K562 (cell line): ENCODE results near the gene KMO. TPM values are rescaled to one million over a fixed set of nuclear protein-coding genes. Genes with fewer than 3 reads are reported as not detected.

Experiments
- CBFA2T3 ChIP-seq: fragments of 450-650 bp; IDR thresholded peaks from 2 replicates; pipeline ENCODE4 v1.6.1; 2017
- CREM ChIP-seq: IDR thresholded peaks from 2 replicates; pipeline ENCODE4 v1.6.1; 2014; ENCODE audit warnings: antibody characterized with exemption, low read depth
- CXXC5 ChIP-seq: fragments of 250-450 bp; sonication (Bioruptor Pico); IDR thresholded peaks from 2 replicates; pipeline ENCODE4 v1.8.0; 2022; ENCODE audit warnings: inconsistent platforms, mild to moderate bottlenecking, moderate library complexity
- GABPB1 ChIP-seq: sonication (generic); formaldehyde crosslinking; IDR thresholded peaks from 2 replicates; pipeline ENCODE4 v1.8.0; 2022; ENCODE audit warnings: mild to moderate bottlenecking, missing genetic modification reagents
- KDM1A ChIP-seq, 2 experiments: fragments of 450-650 bp; IDR thresholded peaks; 2 replicates each; pipeline ENCODE4 v1.6.1; 2016; ENCODE audit warnings: mild to moderate bottlenecking in 2 of 2
- POLR2G ChIP-seq: fragments of 200-400 bp; formaldehyde crosslinking; IDR thresholded peaks from 2 replicates; pipeline ENCODE4 v1.6.1; 2017; ENCODE audit warnings: low read depth, mild to moderate bottlenecking, antibody characterized with exemption, low read length, moderate library complexity
- POU5F1 ChIP-seq: fragments of 150-350 bp; IDR thresholded peaks from 2 replicates; pipeline ENCODE4 v1.6.1; 2014; ENCODE audit warnings: borderline replicate concordance, low read length, low read depth, mild to moderate bottlenecking; ENCODE audit not compliant: partially characterized antibody
- USF2 ChIP-seq: sonication (generic); formaldehyde crosslinking; IDR thresholded peaks from 2 replicates; pipeline ENCODE4 v1.5.0; 2020; ENCODE audit warnings: missing genetic modification reagents
- ZFPM2 ChIP-seq: fragments of 250-450 bp; sonication (Bioruptor Pico); IDR thresholded peaks from 2 replicates; pipeline ENCODE4 v1.5.1; 2022; ENCODE audit warnings: mild to moderate bottlenecking
- ZNF174 ChIP-seq: fragments of 250-450 bp; sonication (Bioruptor Pico); IDR thresholded peaks from 2 replicates; pipeline ENCODE4 v1.4.0; 2020; ENCODE audit warnings: mild to moderate bottlenecking
- polyA plus RNA-seq, 8 experiments: library from polyadenylated mRNA; depleted of rRNA in 4 of 8; stranded (reverse) in 5 of 8; unstranded in 3 of 8; fragments of >200 nt; fragmentation: Nextera tagmentation in 2 of 8; fragmentation: Illumina TruSeq in 1 of 8; extraction: Ambion mirVana in 2 of 8; extraction: Trizol in 1 of 8; gene quantifications; 2 replicates each; pipeline versions ENCODE4 v1.2.1 to v1.2.3, GENCODE V29; 2011 to 2014; ENCODE audit warnings: inconsistent platforms in 1 of 8, missing spikeins in 1 of 8
- total RNA-seq, 7 experiments: library from RNA; depleted of rRNA in 6 of 7; stranded (reverse); fragments of >200 nt in 6 of 7; fragmentation: Illumina TruSeq in 2 of 7; extraction: Trizol in 2 of 7; gene quantifications; 2 replicates each; pipeline versions ENCODE4 v1.2.1 to v1.2.3, GENCODE V29; 2011 to 2021; ENCODE audit warnings: low replicate concordance in 1 of 7
- TF ChIP-seq, protein P1 (sequence below), 2 experiments: IDR thresholded peaks; 2 replicates each; pipeline ENCODE4 v1.6.1; 2011; ENCODE audit warnings: borderline replicate concordance in 1 of 2, control low read depth in 1 of 2, low read depth in 1 of 2, low read length in 1 of 2, mild to moderate bottlenecking in 1 of 2, mixed read lengths in 1 of 2, moderate library complexity in 1 of 2; ENCODE audit not compliant: insufficient read depth in 1 of 2, insufficient read length in 1 of 2, poor library complexity in 1 of 2, severe bottlenecking in 1 of 2; ENCODE audit errors: extremely low read depth in 1 of 2
- TF ChIP-seq, protein P2 (sequence below), 3 experiments: fragments of 200-800 bp in 1 of 3; fragments of 250-450 bp in 1 of 3; fragments of 450-650 bp in 1 of 3; sonication (Bioruptor Pico) in 1 of 3; sonication (Bioruptor generic) in 1 of 3; formaldehyde crosslinking in 1 of 3; IDR thresholded peaks; 2 replicates each; pipeline versions ENCODE4 v1.6.1 to v1.8.0; 2016 to 2022; ENCODE audit warnings: mild to moderate bottlenecking in 2 of 3, missing genetic modification characterization in 2 of 3, missing compliant biosample characterization in 1 of 3, moderate library complexity in 1 of 3
- TF ChIP-seq, protein P3 (sequence below): fragments of 450-650 bp; IDR thresholded peaks from 2 replicates; pipeline ENCODE4 v1.6.1; 2016; ENCODE audit warnings: mild to moderate bottlenecking
- TF ChIP-seq, protein P4 (sequence below): fragments of 450-650 bp; formaldehyde crosslinking; IDR thresholded peaks from 2 replicates; pipeline ENCODE4 v1.4.0; 2022; ENCODE audit warnings: mild to moderate bottlenecking, moderate library complexity
- TF ChIP-seq, protein P5 (sequence below), 2 experiments: fragments of 450-650 bp; IDR thresholded peaks; 2 replicates each; pipeline ENCODE4 v1.6.1; 2016

Gene KMO
- total and polyA plus RNA-seq, 9 of the 15 experiments (the other 6 are each of a cell fraction or from before 2014, with no cell fraction given) = 0.01 to 0.11 (median 0.01) TPM; not detected in 6

DNA sequence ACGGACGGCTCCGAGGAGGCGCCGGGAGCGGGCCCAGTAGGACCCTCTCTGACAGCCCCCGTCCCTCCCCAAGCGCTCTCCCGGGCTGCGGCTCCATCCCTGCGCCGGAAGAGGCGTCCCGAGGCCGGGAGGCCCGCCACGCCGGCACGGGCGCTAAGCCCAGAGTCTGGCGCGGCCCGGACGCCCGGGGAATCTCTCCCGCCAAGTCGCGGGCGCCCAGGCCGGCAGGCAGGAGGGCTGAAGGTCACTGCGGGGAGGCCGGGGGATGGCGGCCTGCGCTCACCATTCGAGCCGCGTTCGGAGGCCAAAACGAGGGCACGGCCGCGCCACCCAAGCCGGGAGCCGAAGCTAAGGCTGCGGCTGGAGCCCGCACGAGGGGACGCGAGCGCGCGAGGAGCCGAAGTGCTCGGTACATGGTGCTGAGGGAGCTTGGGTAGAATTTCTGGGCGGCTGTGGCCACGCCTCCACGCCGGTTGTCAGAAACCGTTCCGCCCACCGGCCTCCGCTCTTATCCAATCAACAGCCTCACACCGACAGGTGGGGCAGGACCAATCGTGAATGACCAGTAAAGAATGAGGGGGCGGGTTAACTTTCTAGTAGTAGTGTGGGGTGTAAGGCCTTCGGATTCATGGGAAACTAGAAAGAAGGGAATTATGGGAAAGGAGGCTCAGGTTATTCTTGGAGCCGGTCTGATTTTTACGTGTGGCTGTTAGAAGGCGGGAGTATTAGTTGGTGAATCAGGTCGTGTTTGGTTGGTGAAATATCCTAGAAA is 12.7 kb upstream of the KMO start, which contains the start of gene FH (continued):
- TF ChIP-seq, protein P1, sequence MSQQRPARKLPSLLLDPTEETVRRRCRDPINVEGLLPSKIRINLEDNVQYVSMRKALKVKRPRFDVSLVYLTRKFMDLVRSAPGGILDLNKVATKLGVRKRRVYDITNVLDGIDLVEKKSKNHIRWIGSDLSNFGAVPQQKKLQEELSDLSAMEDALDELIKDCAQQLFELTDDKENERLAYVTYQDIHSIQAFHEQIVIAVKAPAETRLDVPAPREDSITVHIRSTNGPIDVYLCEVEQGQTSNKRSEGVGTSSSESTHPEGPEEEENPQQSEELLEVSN (IDR thresholded peaks at IDR 0.05; ENCODE audit: borderline replicate concordance in 1 of 2, extremely low read depth in 1 of 2, insufficient read depth in 1 of 2, insufficient read length in 1 of 2, low read depth in 1 of 2, low read length in 1 of 2, poor library complexity in 1 of 2, severe bottlenecking in 1 of 2) = peak; percentile 81 to 87
- TF ChIP-seq, protein P2, sequence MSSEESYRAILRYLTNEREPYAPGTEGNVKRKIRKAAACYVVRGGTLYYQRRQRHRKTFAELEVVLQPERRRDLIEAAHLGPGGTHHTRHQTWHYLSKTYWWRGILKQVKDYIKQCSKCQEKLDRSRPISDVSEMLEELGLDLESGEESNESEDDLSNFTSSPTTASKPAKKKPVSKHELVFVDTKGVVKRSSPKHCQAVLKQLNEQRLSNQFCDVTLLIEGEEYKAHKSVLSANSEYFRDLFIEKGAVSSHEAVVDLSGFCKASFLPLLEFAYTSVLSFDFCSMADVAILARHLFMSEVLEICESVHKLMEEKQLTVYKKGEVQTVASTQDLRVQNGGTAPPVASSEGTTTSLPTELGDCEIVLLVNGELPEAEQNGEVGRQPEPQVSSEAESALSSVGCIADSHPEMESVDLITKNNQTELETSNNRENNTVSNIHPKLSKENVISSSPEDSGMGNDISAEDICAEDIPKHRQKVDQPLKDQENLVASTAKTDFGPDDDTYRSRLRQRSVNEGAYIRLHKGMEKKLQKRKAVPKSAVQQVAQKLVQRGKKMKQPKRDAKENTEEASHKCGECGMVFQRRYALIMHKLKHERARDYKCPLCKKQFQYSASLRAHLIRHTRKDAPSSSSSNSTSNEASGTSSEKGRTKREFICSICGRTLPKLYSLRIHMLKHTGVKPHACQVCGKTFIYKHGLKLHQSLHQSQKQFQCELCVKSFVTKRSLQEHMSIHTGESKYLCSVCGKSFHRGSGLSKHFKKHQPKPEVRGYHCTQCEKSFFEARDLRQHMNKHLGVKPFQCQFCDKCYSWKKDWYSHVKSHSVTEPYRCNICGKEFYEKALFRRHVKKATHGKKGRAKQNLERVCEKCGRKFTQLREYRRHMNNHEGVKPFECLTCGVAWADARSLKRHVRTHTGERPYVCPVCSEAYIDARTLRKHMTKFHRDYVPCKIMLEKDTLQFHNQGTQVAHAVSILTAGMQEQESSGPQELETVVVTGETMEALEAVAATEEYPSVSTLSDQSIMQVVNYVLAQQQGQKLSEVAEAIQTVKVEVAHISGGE (CRISPR knock-in tag; IDR thresholded peaks at IDR 0.05) = 0 out of 6 replicates have a peak, but pooled peaks of 1 of the 3 experiments have one; percentile 19
- no peak for TF ChIP-seq POU5F1
- peak; percentile 66 for TF ChIP-seq CXXC5 (CRISPR knock-in tag)
- TF ChIP-seq ZFPM2 (CRISPR knock-in tag) = no peak
- TF ChIP-seq, protein P3, sequence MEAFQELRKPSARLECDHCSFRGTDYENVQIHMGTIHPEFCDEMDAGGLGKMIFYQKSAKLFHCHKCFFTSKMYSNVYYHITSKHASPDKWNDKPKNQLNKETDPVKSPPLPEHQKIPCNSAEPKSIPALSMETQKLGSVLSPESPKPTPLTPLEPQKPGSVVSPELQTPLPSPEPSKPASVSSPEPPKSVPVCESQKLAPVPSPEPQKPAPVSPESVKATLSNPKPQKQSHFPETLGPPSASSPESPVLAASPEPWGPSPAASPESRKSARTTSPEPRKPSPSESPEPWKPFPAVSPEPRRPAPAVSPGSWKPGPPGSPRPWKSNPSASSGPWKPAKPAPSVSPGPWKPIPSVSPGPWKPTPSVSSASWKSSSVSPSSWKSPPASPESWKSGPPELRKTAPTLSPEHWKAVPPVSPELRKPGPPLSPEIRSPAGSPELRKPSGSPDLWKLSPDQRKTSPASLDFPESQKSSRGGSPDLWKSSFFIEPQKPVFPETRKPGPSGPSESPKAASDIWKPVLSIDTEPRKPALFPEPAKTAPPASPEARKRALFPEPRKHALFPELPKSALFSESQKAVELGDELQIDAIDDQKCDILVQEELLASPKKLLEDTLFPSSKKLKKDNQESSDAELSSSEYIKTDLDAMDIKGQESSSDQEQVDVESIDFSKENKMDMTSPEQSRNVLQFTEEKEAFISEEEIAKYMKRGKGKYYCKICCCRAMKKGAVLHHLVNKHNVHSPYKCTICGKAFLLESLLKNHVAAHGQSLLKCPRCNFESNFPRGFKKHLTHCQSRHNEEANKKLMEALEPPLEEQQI = peak; percentile 94
- TF ChIP-seq USF2 = no peak
- peak; percentile 99 for TF ChIP-seq POLR2G
- peak in 1 of 2 experiments; percentile 5; a peak in 2 of 4 replicates for TF ChIP-seq KDM1A (IDR thresholded peaks at IDR 0.05)
- no peak for TF ChIP-seq CBFA2T3
- TF ChIP-seq, protein P4, sequence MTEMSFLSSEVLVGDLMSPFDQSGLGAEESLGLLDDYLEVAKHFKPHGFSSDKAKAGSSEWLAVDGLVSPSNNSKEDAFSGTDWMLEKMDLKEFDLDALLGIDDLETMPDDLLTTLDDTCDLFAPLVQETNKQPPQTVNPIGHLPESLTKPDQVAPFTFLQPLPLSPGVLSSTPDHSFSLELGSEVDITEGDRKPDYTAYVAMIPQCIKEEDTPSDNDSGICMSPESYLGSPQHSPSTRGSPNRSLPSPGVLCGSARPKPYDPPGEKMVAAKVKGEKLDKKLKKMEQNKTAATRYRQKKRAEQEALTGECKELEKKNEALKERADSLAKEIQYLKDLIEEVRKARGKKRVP = no peak
- peak; percentile 79 for TF ChIP-seq GABPB1
- TF ChIP-seq CREM = peak; percentile 79; the same call in 1 of the 2 replicates
- no peak for TF ChIP-seq ZNF174 (CRISPR knock-in tag)
- TF ChIP-seq, protein P5, sequence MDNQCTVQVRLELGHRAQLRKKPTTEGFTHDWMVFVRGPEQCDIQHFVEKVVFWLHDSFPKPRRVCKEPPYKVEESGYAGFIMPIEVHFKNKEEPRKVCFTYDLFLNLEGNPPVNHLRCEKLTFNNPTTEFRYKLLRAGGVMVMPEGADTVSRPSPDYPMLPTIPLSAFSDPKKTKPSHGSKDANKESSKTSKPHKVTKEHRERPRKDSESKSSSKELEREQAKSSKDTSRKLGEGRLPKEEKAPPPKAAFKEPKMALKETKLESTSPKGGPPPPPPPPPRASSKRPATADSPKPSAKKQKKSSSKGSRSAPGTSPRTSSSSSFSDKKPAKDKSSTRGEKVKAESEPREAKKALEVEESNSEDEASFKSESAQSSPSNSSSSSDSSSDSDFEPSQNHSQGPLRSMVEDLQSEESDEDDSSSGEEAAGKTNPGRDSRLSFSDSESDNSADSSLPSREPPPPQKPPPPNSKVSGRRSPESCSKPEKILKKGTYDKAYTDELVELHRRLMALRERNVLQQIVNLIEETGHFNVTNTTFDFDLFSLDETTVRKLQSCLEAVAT (IDR thresholded peaks at IDR 0.05) = 0 out of 4 replicates have a peak, but pooled peaks of 1 of the 2 experiments have one; percentile 25
